ENCODE measurements around the gene SMYD3. TPM values are rescaled to one million over a fixed set of nuclear protein-coding genes. Genes with fewer than 3 reads are reported as not detected.

Gene SMYD3
- polyA plus RNA-seq, 1 experiment, result 39.9 TPM

DNA sequence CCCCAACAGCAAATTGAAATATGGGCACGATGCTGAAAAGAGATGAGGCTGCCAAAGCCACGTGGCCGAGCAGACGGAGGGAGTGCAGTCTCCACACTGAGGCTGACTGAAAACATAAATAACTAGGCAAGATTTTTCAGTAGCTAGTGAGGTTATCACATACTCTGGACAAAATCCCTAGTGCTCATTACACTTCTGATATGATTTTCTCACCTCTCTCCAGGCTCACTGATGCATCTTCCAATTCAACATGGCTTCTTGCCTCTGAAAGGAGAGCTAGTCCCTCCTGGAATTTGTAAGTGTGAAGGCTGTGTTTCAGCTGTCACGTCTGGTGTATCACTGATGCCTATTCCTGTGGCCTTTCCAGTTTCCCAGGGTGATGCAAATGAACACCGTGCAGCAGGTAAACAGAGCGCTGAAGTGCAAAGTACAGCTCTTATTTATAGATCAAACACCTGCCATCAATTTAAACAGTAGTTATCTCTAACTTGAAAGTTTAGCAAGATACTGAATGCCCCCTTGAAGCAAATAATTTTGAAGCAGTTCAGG lies 696.2 kb downstream of the SMYD3 start:
- H3K27ac ChIP-seq (ENCODE audit: low read depth, low read length), result no peak overlapping the region
- no peak for DNase-seq (ENCODE audit: low read depth, low spot score)
- no peak overlapping the region for H3K4me3 ChIP-seq (ENCODE audit: low read depth, low read length)
- ChIA-PET CTCF (no interaction called here), POLR2A (interaction anchor here (1.2 kb wide), 1 partner anchor 12 kb away, joined by 5 read pairs; no protein-coding TSS in a partner anchor)
- TF ChIP-seq, protein P1, sequence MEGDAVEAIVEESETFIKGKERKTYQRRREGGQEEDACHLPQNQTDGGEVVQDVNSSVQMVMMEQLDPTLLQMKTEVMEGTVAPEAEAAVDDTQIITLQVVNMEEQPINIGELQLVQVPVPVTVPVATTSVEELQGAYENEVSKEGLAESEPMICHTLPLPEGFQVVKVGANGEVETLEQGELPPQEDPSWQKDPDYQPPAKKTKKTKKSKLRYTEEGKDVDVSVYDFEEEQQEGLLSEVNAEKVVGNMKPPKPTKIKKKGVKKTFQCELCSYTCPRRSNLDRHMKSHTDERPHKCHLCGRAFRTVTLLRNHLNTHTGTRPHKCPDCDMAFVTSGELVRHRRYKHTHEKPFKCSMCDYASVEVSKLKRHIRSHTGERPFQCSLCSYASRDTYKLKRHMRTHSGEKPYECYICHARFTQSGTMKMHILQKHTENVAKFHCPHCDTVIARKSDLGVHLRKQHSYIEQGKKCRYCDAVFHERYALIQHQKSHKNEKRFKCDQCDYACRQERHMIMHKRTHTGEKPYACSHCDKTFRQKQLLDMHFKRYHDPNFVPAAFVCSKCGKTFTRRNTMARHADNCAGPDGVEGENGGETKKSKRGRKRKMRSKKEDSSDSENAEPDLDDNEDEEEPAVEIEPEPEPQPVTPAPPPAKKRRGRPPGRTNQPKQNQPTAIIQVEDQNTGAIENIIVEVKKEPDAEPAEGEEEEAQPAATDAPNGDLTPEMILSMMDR (IDR thresholded peaks at IDR 0.05; ENCODE audit: low read depth, low read length), result no peak
- H3K9me3 ChIP-seq (ENCODE audit: control insufficient read depth, insufficient read depth, low read length), result no peaks in the 10 kb centered on the region
- H3K27me3 ChIP-seq (ENCODE audit: control insufficient read depth, insufficient read depth, low read length), result no peaks in the 10 kb centered on the region

- TF ChIP-seq, protein P1 (IDR thresholded peaks at IDR 0.05; ENCODE audit: low read depth, low read length), result no peak
- Histone ChIP-seq H3K27me3 (ENCODE audit: control insufficient read depth, insufficient read depth, low read length) (no peaks in the 10 kb centered on the region), H3K27ac (ENCODE audit: low read depth, low read length) (no peak overlapping the region), H3K4me3 (ENCODE audit: low read depth, low read length) (no peak overlapping the region), H3K9me3 (ENCODE audit: control insufficient read depth, insufficient read depth, low read length) (no peaks in the 10 kb centered on the region)
- CTCF ChIA-PET, result no interaction called here
- POLR2A ChIA-PET, result interaction anchor here (1.2 kb wide), 1 partner anchor 13 kb away, joined by 5 read pairs; no protein-coding TSS in a partner anchor
- no peak for DNase-seq (ENCODE audit: low read depth, low spot score)
These were observed 696.8 kb downstream of the SMYD3 start for GRCh38 chr1:245810181-245810769.

DNA sequence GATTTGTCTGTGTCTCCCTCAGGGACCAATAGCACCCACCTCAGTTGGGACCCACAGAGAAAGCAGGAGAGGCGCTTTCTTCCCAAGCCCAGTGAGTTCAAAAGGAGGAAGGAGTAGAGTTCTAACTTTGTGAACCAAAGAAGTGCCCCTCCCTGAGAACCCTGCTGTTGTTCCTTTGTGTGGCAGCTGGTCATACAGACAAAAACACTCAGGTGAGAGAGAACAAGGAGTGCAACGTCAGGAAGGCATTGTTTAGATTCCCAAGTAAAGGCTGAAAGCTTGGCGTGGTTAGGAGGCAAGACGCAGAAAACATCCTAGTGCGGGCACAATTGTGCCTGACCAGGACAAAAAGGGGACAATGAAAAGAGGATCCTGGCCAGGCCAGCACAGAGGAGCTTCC lies 697.7 kb downstream of the SMYD3 start:
- Histone ChIP-seq H3K9me3 (ENCODE audit: control insufficient read depth, insufficient read depth, low read length) (no peaks in the 10 kb centered on the region), H3K27me3 (ENCODE audit: control insufficient read depth, insufficient read depth, low read length) (no peaks in the 10 kb centered on the region), H3K27ac (ENCODE audit: low read depth, low read length) (no peak overlapping the region), H3K4me3 (ENCODE audit: low read depth, low read length) (no peak overlapping the region)
- CTCF ChIA-PET, result no interaction called here
- TF ChIP-seq, protein P1 (IDR thresholded peaks at IDR 0.05; ENCODE audit: low read depth, low read length), result no peak
- no peak for DNase-seq (ENCODE audit: low read depth, low spot score)
- POLR2A ChIA-PET, result no interaction called here

DNA sequence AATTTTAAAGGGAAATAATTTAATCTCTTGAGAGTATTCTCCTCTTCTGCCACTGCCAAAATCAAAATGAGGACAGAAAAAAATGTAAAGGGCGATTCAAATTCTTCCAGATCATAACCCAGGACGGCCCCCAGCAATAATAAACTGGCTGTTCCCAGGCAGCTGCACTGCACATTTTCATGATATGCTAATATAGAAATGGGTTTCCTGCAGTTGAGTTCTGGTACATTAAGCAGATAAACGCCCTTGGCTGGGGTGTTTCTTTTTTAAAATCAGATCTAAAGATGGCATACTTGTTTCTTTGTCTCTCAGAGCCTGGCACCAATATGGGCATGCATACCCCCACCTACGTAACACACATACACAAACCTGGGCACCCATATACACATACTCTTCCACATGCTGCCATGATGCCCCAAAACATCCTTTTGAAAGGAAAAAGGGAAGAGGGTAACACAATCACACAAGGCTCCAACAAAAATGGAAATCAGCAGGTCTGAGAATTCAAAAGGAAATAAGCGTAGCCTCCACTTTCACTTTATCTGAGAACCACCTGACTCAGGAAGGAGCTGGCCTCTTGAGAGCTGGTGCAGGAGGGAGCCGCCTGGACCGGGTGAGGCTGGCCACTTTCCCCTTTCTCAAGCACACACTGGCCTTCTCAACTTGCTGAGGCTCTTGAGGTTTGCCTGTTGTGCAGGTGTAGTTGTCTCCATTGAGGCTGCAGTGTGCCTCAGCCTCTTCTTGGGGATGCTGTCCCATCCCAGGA lies 698.9 kb downstream of the SMYD3 start:
- Histone ChIP-seq H3K27ac (ENCODE audit: low read depth, low read length) (no peak overlapping the region), H3K9me3 (ENCODE audit: control insufficient read depth, insufficient read depth, low read length) (no peaks in the 10 kb centered on the region), H3K27me3 (ENCODE audit: control insufficient read depth, insufficient read depth, low read length) (no peaks in the 10 kb centered on the region), H3K4me3 (ENCODE audit: low read depth, low read length) (no peak overlapping the region)
- ChIA-PET POLR2A (no interaction called here), CTCF (interaction anchor here (0.6 kb wide), 1 partner anchor 902 kb away, joined by 3 read pairs; no protein-coding TSS in a partner anchor)
- TF ChIP-seq, protein P1 (IDR thresholded peaks at IDR 0.05; ENCODE audit: low read depth, low read length), result no peak
- no peak for DNase-seq (ENCODE audit: low read depth, low spot score)

DNA sequence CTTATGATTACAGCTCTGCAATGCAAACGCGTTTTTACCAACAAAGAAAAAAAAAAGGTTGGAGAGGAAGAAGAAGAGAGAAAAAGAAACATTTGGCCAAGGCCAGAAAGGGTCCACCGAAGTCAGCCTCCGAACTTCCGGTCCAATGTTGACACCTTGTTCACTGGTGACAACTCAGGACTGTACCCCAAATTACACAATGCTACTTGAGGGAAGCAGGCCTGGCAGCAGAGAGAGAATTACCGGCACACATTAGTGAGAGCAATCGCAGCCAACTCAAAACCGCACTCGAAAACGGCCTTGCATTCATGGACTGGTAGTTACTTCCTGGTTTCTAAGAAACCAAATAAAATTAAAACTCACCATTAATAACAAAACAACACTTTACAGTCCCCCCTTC lies 699.8 kb downstream of the SMYD3 start:
- POLR2A ChIA-PET, result no interaction called here
- Histone ChIP-seq H3K9me3 (ENCODE audit: control insufficient read depth, insufficient read depth, low read length) (no peaks in the 10 kb centered on the region), H3K27ac (ENCODE audit: low read depth, low read length) (peak overlapping the region; percentile 11), H3K27me3 (ENCODE audit: control insufficient read depth, insufficient read depth, low read length) (no peaks in the 10 kb centered on the region), H3K4me3 (ENCODE audit: low read depth, low read length) (no peak overlapping the region)
- CTCF ChIA-PET, result no interaction called here
- TF ChIP-seq, protein P1 (IDR thresholded peaks at IDR 0.05; ENCODE audit: low read depth, low read length), result no peak
- DNase-seq (ENCODE audit: low read depth, low spot score), result no peak
